BJ (cell line): ENCODE data around the gene CENPP. TPM values are rescaled to one million over a fixed set of nuclear protein-coding genes. Genes with fewer than 3 reads are reported as not detected.
A peak's percentile ranks its signal among the peaks of the same experiment; 100 is the strongest.

ENCODE experiments used
- CTCF ChIA-PET: fragments of 350-600 bp; formaldehyde crosslinking; extraction: SDS; loops from one replicate; lab custom pipeline; 2021; ENCODE audit warnings: antibody characterized with exemption, inconsistent platforms; lab: Yijun Ruan, JAX
- POLR2A ChIA-PET: fragments of 300-600 bp; sonication (Branson Sonifier 250); formaldehyde crosslinking; extraction: SDS; loops from one replicate; lab custom pipeline; 2021; ENCODE audit warnings: antibody characterized with exemption; lab: Charles Lee
- DNase-seq: peaks from one replicate; pipeline ENCODE4 v3.0.0-alpha.2; 2011; ENCODE audit warnings: low read depth
- H3K27me3 ChIP-seq: 2 replicates; pipeline ENCODE4 v1.6.0; 2011; ENCODE audit warnings: low read length; ENCODE audit not compliant: control insufficient read depth, insufficient read depth
- H3K36me3 ChIP-seq: 2 replicates; pipeline ENCODE4 v1.5.1; 2011; ENCODE audit warnings: low read length; ENCODE audit not compliant: control insufficient read depth, insufficient read depth
- H3K4me3 ChIP-seq: 2 replicates; pipeline ENCODE4 v1.5.1; 2011; ENCODE audit warnings: low read depth, mild to moderate bottlenecking, control low read depth, low read length
- polyA plus RNA-seq: library from polyadenylated mRNA; depleted of rRNA; stranded (reverse); fragments of >200 nt; gene quantifications from 2 replicates; pipeline ENCODE4 v1.2.3, GENCODE V29; 2011
- TF ChIP-seq, protein P1 (sequence below): IDR thresholded peaks from 2 replicates; pipeline ENCODE4 v1.5.1; 2011; ENCODE audit warnings: low read depth, mild to moderate bottlenecking, control low read depth, inconsistent platforms, low read length, moderate library complexity; ENCODE audit not compliant: insufficient read depth

The CENPP gene
- polyA plus RNA-seq, 1 experiment: 1.3 TPM

DNA sequence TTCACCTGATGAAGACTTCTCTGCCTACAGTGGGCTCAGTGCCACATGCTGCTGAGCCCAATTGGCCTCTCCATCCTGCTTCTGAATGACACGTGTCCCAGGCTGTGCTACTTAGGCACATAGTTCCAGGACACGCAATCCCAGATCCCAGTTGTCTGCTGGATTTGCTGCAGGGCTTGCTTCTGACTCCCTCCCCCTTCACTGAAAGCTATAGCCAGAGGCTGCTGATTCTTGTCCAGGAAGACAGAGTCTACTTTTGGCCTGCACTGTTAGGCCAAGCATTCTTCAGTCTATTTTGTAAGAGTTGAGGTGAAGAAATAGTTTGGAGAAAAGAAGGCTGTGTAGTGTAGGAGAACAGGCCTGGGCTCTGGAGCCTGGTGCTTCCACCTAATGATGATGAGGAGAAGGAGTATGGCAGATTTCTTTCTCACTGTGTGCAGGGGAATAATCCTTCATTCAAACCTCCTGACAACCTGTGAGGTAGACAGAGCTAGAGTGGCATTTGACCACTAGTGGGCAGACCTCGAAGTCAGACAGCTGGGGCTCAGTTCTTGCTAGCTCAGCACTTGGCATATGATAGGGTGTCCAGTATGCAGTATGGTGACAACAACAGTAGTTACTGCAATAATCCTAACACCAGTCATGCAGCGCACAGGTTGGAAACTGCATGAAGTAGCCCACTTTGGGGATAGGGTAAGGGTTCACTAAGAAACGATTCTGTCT is 176.1 kb downstream of the CENPP start:
- CTCF ChIA-PET: interaction anchor here (0.9 to 1.2 kb wide), 3 partner anchors 32 to 130 kb away, joined by 3 read pairs; no protein-coding TSS in a partner anchor
- no peaks in the 10 kb centered on the region for H3K27me3 ChIP-seq
- no peak for DNase-seq
- H3K4me3 ChIP-seq: no peak overlapping the region
- no peaks in the 10 kb centered on the region for H3K36me3 ChIP-seq
- TF ChIP-seq, protein P1, sequence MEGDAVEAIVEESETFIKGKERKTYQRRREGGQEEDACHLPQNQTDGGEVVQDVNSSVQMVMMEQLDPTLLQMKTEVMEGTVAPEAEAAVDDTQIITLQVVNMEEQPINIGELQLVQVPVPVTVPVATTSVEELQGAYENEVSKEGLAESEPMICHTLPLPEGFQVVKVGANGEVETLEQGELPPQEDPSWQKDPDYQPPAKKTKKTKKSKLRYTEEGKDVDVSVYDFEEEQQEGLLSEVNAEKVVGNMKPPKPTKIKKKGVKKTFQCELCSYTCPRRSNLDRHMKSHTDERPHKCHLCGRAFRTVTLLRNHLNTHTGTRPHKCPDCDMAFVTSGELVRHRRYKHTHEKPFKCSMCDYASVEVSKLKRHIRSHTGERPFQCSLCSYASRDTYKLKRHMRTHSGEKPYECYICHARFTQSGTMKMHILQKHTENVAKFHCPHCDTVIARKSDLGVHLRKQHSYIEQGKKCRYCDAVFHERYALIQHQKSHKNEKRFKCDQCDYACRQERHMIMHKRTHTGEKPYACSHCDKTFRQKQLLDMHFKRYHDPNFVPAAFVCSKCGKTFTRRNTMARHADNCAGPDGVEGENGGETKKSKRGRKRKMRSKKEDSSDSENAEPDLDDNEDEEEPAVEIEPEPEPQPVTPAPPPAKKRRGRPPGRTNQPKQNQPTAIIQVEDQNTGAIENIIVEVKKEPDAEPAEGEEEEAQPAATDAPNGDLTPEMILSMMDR: peak; percentile 48
- POLR2A ChIA-PET: interaction anchor here (0.5 kb wide), 1 partner anchor 178 kb away, joined by 3 read pairs; no protein-coding TSS in a partner anchor

DNA sequence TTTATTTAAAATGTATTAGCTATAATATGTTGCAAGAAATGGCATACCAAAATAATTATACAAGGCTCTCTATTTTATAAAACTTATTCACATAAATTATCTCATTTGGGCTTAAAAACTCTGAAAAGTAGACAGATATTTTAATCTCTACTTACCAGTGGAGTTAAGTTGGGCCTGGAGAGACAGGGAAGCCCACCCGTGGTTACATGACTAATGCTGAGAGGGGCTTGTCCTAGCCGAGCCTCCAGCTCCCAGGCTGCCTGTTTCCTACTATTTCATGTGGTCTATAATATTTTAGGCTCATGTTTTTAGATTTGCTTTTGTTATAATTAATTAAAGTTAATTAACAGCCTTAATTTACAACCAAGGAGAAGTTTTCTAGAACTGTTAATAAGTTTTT is 177.4 kb downstream of the CENPP start:
- Histone ChIP-seq H3K27me3 (no peaks in the 10 kb centered on the region), H3K36me3 (no peaks in the 10 kb centered on the region), H3K4me3 (no peak overlapping the region)
- DNase-seq: no peak
- TF ChIP-seq, protein P1: no peak
- ChIA-PET CTCF (interaction anchor here (0.8 to 1.0 kb wide), 2 partner anchors 45 to 106 kb away, joined by 3 read pairs; no protein-coding TSS in a partner anchor), POLR2A (no interaction called here)

DNA sequence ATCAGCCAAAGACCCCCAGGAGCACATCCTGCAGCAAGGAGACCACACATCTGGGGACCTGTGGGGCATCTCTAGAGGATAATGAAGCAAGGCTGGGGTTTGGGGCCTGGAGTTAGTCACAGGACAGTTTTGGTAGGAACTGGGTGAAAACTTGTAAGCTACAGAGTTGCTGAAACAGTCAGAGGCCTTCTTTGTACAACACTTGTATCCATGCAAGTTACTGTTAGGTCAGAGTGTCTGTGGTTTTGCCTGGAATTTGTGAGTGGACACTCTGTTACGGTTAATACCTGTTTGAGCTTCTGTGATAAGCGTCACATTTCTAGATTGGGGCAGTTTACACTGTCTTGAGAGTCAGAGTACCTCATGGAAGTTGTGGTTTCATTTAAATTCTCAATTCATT is 179.1 kb downstream of the CENPP start:
- POLR2A ChIA-PET: no interaction called here
- CTCF ChIA-PET: interaction anchor here (1.0 kb wide), 1 partner anchor 22 kb away, joined by 3 read pairs; the partner anchor contains the start of gene ASPN

DNA sequence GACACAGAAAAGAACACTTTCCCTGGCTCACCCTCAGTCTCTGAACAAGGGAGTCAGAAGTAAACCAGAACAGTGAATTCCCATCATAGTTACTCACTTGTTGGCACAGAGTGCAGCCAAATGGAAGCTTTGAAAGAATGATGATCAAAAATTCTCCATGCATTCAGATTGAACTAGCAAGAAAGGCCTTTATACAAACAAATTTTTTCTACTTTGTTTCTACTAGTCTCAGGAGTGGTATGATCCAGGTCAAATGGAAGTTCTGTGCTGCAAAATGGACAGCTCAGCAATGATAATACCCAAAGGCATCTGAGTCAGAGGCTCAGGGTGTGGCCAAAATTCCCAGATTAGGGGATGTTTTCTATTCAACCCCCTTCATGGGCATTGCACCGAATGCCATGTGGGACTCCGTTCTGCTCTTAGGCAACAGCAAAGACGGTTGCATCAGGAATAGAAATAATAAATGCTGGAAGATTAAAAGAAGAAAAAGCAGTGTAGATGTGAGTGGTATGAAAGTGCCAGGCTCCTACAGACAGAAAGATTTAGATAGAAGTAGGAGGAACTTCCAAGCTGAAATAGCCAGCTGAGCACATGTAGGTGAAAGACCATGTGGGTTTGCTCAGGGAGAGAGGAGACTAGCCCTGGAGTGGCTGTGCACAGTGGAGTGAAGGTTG is 180.6 kb downstream of the CENPP start:
- ChIA-PET CTCF (interaction anchor here (0.6 kb wide), 1 partner anchor 72 kb away, joined by 4 read pairs; no protein-coding TSS in a partner anchor), POLR2A (interaction anchor here (0.6 kb wide), 1 partner anchor 42 kb away, joined by 3 read pairs; no protein-coding TSS in a partner anchor)
- TF ChIP-seq, protein P1: no peak
- Histone ChIP-seq H3K36me3 (no peaks in the 10 kb centered on the region), H3K27me3 (no peaks in the 10 kb centered on the region), H3K4me3 (no peak overlapping the region)
- peak; percentile 84 for DNase-seq

More for the DNA sequence above, 179.1 kb downstream of the CENPP start:
- H3K4me3 ChIP-seq: no peak overlapping the region
- no peaks in the 10 kb centered on the region for H3K27me3 ChIP-seq
- TF ChIP-seq, protein P1: no peak
- no peaks in the 10 kb centered on the region for H3K36me3 ChIP-seq
- DNase-seq: no peak

DNA sequence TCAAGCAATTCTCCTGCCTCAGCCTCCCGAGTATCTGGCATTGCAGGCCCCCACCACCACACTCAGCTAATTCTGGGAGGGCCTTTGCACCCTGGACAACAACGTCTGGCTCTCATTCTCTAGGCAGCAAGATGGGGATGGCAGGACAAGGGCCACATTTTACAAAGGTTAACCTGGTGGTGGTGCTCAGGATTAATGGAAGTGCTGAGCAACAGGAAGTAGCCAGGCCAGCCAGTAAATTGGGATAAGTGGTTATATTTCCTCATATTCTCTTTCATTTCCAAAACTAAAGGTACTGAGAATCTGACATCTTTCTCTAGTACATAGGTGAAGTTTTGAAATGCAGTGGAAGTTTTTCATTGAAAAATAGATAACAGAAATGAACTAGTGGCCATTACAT is 181.3 kb downstream of the CENPP start:
- ChIA-PET POLR2A (no interaction called here), CTCF (interaction anchor here (0.6 kb wide), 1 partner anchor 73 kb away, joined by 4 read pairs; no protein-coding TSS in a partner anchor)
- no peak for DNase-seq

More for the DNA sequence above, 181.3 kb downstream of the CENPP start:
- Histone ChIP-seq H3K27me3 (no peaks in the 10 kb centered on the region), H3K4me3 (no peak overlapping the region), H3K36me3 (no peaks in the 10 kb centered on the region)
- TF ChIP-seq, protein P1: no peak
